Hepatic stellate cell (primary cell): Measurements from ENCODE around the gene DUSP2.

Experiments used
- DNase-seq: peaks from one replicate; pipeline ENCODE4 v3.0.0; 2011; ENCODE audit warnings: low spot score

The DUSP2 gene

GRCh38 chr2:96099861-96100798 is 45.1 kb downstream of the DUSP2 start:
- DNase-seq, result no peak

GRCh38 chr2:96098900-96099590 is 46.2 kb downstream of the DUSP2 start:
- no peak for DNase-seq

- DNase-seq, result no peak
Measured at GRCh38 chr2:96097951-96098823, 47.1 kb downstream of the DUSP2 start.

GRCh38 chr2:96097441-96097840 is 47.8 kb downstream of the DUSP2 start:
- no peak for DNase-seq

GRCh38 chr2:96095116-96095636 is 50.1 kb downstream of the DUSP2 start:
- DNase-seq, result no peak

GRCh38 chr2:96093528-96093927 is 51.7 kb downstream of the DUSP2 start:
- no peak for DNase-seq
